ENCODE measurements around the gene RNPS1. TPM values are rescaled to one million over a fixed set of nuclear protein-coding genes. Genes with fewer than 3 reads are reported as not detected.
A peak's percentile ranks its signal among the peaks of the same experiment; 100 is the strongest.

RNPS1 gene
- total RNA-seq, 4 donors from 2014 or later = 127 to 158 (median 141) TPM

GRCh38 chr16:2236337-2237101 lies 31.4 kb downstream of the RNPS1 start, which contains the start of gene DNASE1L2:
DNASE1L2 (plus strand) TSS chr16:2236444; CDS start chr16:2236817, 373 bp downstream.
- intact Hi-C loops (cut with DNase I) = no loop called here
- peaks cover 22 to 34% of the 10 kb centered on the region in 2 donors for H3K4me1 ChIP-seq
- H3K36me3 ChIP-seq = peaks cover 34 to 35% of the 10 kb centered on the region in 2 donors
- no peak within 1 kb of the TSS for H3K27ac ChIP-seq
- DNase-seq = peak in 1 of 2 donors; percentile 46
- H3K9me3 ChIP-seq = no peaks in the 10 kb centered on the region
- H3K4me3 ChIP-seq (replicated peaks in 1 of 3) = no peak within 1 kb of the TSS
- H3K27me3 ChIP-seq = no peaks in the 10 kb centered on the region
- TF ChIP-seq POLR2A (IDR thresholded peaks at IDR 0.05) = no peak
- TF ChIP-seq, protein P1, sequence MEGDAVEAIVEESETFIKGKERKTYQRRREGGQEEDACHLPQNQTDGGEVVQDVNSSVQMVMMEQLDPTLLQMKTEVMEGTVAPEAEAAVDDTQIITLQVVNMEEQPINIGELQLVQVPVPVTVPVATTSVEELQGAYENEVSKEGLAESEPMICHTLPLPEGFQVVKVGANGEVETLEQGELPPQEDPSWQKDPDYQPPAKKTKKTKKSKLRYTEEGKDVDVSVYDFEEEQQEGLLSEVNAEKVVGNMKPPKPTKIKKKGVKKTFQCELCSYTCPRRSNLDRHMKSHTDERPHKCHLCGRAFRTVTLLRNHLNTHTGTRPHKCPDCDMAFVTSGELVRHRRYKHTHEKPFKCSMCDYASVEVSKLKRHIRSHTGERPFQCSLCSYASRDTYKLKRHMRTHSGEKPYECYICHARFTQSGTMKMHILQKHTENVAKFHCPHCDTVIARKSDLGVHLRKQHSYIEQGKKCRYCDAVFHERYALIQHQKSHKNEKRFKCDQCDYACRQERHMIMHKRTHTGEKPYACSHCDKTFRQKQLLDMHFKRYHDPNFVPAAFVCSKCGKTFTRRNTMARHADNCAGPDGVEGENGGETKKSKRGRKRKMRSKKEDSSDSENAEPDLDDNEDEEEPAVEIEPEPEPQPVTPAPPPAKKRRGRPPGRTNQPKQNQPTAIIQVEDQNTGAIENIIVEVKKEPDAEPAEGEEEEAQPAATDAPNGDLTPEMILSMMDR (IDR thresholded peaks at IDR 0.05) = no peak
- WGBS, 2 donors = 5 to 12% methylated on average over 4 to 16 of the region's 64 CpGs

DNA sequence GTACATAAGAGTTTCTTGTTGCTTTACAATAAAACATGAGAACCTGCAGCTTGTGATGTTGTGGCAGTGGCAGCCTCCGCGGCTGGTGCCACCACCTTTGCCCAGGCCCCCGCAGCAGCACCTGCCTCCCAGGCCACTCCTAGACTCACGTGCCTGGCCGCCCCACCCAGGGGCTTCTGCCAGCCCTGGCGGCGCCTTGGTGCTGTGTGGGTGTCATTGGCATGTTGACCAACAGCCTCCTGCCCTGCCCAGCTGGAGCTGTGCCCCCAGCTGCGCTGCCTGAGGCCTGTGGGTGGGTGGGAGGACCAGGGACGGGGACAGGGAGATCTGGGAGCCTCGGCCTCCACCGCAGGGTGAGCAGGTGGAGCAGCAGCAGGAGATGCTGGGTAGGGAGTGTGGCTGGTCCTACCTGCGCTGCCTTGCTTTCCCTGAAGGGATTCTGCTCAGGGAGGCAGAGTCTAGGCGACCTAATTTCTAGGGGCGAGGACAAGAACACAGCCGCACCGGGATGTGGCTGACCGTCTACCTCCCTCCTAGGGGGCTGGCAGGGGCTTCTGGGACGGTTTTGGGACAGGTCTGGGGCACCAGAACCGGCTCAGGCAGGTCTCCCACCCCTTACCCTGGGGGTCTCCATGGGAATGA lies 32.1 kb downstream of the RNPS1 start:
- H3K27me3 ChIP-seq = no peaks in the 10 kb centered on the region
- peaks cover 28 to 41% of the 10 kb centered on the region in 2 donors for H3K4me1 ChIP-seq
- intact Hi-C loops (cut with DNase I) = no loop called here
- no peak overlapping the region for H3K4me3 ChIP-seq (replicated peaks in 1 of 3)
- no peaks in the 10 kb centered on the region for H3K9me3 ChIP-seq
- 77 to 89% methylated on average over 11 to 14 of the region's 19 CpGs for WGBS, 2 donors
- H3K27ac ChIP-seq = no peak overlapping the region
- no peak for TF ChIP-seq POLR2A (IDR thresholded peaks at IDR 0.05)
- TF ChIP-seq, protein P1 (IDR thresholded peaks at IDR 0.05) = no peak
- no peak for DNase-seq
- H3K36me3 ChIP-seq = peaks cover 35 to 37% of the 10 kb centered on the region in 2 donors

DNA sequence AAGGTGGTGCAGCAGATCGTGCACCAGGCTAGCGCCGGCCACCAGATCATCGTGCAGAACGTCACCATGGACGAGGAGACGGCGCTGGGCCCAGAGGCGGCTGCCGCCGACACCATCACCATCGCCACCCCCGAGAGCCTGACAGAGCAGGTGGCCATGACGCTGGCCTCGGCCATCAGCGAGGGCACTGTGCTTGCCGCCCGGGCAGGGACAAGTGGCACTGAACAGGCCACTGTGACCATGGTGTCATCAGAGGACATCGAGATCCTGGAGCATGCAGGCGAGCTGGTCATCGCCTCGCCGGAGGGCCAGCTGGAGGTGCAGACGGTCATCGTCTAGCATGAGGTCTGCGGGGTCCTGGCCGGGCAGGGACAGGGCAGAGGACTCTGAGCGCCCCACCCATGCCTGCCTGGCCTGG lies 32.7 kb downstream of the RNPS1 start:
- WGBS, 2 donors = 96 to 98% methylated on average over 11 to 17 of the region's 28 CpGs
- Histone ChIP-seq H3K36me3 (peaks cover 35 to 40% of the 10 kb centered on the region in 2 donors), H3K4me1 (peaks cover 33 to 47% of the 10 kb centered on the region in 2 donors), H3K27ac (no peak overlapping the region), H3K9me3 (no peaks in the 10 kb centered on the region), H3K27me3 (no peaks in the 10 kb centered on the region), H3K4me3 (replicated peaks in 1 of 3) (no peak overlapping the region)
- TF ChIP-seq, protein P1 (IDR thresholded peaks at IDR 0.05) = no peak
- TF ChIP-seq POLR2A (IDR thresholded peaks at IDR 0.05) = no peak
- intact Hi-C loops (cut with DNase I) = no loop called here
- DNase-seq = no peak

GRCh38 chr16:2234813-2235170 lies 33.1 kb downstream of the RNPS1 start:
- DNase-seq = no peak
- intact Hi-C loops (cut with DNase I) = no loop called here
- H3K27ac ChIP-seq = no peak overlapping the region
- H3K4me1 ChIP-seq = peaks cover 38 to 52% of the 10 kb centered on the region in 2 donors
- H3K36me3 ChIP-seq = peaks cover 38 to 43% of the 10 kb centered on the region in 2 donors
- no peaks in the 10 kb centered on the region for H3K9me3 ChIP-seq
- TF ChIP-seq, protein P1 (IDR thresholded peaks at IDR 0.05) = no peak
- TF ChIP-seq POLR2A (IDR thresholded peaks at IDR 0.05) = no peak
- no peak overlapping the region for H3K4me3 ChIP-seq (replicated peaks in 1 of 3)
- no peaks in the 10 kb centered on the region for H3K27me3 ChIP-seq
- WGBS, 2 donors = 96 to 97% methylated on average over 5 to 10 of the region's 18 CpGs

Measured in thyroid gland (tissue), 4 donors.